NT2/D1 (cell line): ENCODE measurements around the gene ETFA.

ENCODE experiments used
- SUZ12 ChIP-seq: IDR thresholded peaks from 2 replicates; pipeline ENCODE4 v1.6.1; 2011; ENCODE audit not compliant: insufficient read length, insufficient read depth; ENCODE audit errors: extremely low read depth
- YY1 ChIP-seq: IDR thresholded peaks from 2 replicates; pipeline ENCODE4 v1.6.1; 2011; ENCODE audit not compliant: insufficient read length, insufficient read depth

GRCh38 chr15:76169911-76170800 is 141.1 kb downstream of the ETFA start:
- TF ChIP-seq SUZ12, result no peak
- TF ChIP-seq YY1, result no peak
